ENCODE data around the gene CDH5. TPM values are rescaled to one million over a fixed set of nuclear protein-coding genes. Genes with fewer than 3 reads are reported as not detected.
"Not testable (repeated sequence)": the region's sequence is repeated elsewhere in the genome, so short reads cannot be mapped to it uniquely, and the experiment has no call there.

The CDH5 gene
- total RNA-seq, 4 donors from 2014 or later = 5.3 to 28.1 (median 11.4) TPM

GRCh38 chr16:66325717-66326376, 40.6 kb upstream of the CDH5 start:
- Histone ChIP-seq H3K27me3 (no peaks in the 10 kb centered on the region), H3K4me3 (no peak overlapping the region), H3K36me3 (no peaks in the 10 kb centered on the region), H3K9me3 (no peaks in the 10 kb centered on the region), H3K4me1 (peaks cover 0 to 14% (median 0%) of the 10 kb centered on the region in 4 donors), H3K27ac (no peak overlapping the region)
- no peak for DNase-seq
- TF ChIP-seq POLR2A (IDR thresholded peaks at IDR 0.05) = no peak
- TF ChIP-seq CTCF (IDR thresholded peaks at IDR 0.05) = no peak

- Histone ChIP-seq H3K4me1 (peaks cover 0 to 14% (median 0%) of the 10 kb centered on the region in 4 donors), H3K27me3 (no peaks in the 10 kb centered on the region), H3K36me3 (no peaks in the 10 kb centered on the region), H3K4me3 (no peak overlapping the region), H3K9me3 (no peaks in the 10 kb centered on the region), H3K27ac (no peak overlapping the region)
- TF ChIP-seq POLR2A (IDR thresholded peaks at IDR 0.05) = no peak
- no peak for TF ChIP-seq CTCF (IDR thresholded peaks at IDR 0.05)
- DNase-seq = no peak
Measured at GRCh38 chr16:66326991-66327513, 39.4 kb upstream of the CDH5 start.

GRCh38 chr16:66328282-66328681, 38.2 kb upstream of the CDH5 start:
- Histone ChIP-seq H3K27me3 (no peaks in the 10 kb centered on the region), H3K4me3 (no peak overlapping the region), H3K27ac (no peak overlapping the region), H3K4me1 (peaks cover 0 to 14% (median 0%) of the 10 kb centered on the region in 4 donors), H3K9me3 (no peaks in the 10 kb centered on the region), H3K36me3 (no peaks in the 10 kb centered on the region)
- TF ChIP-seq POLR2A (IDR thresholded peaks at IDR 0.05) = no peak
- no peak for TF ChIP-seq CTCF (IDR thresholded peaks at IDR 0.05)
- DNase-seq = no peak

GRCh38 chr16:66331464-66331863, 35.0 kb upstream of the CDH5 start:
- not testable (repeated sequence) for H3K9me3 ChIP-seq, DNase-seq, H3K27me3 ChIP-seq, H3K36me3 ChIP-seq, H3K4me3 ChIP-seq, H3K27ac ChIP-seq
- peaks cover 0 to 15% (median 0%) of the 10 kb centered on the region in 4 donors for H3K4me1 ChIP-seq

GRCh38 chr16:66332634-66333610, 33.6 kb upstream of the CDH5 start:
- Histone ChIP-seq H3K36me3 (no peaks in the 10 kb centered on the region), H3K4me1 (peaks cover 0 to 9% (median 0%) of the 10 kb centered on the region in 4 donors), H3K4me3 (no peak overlapping the region), H3K9me3 (no peaks in the 10 kb centered on the region), H3K27ac (no peak overlapping the region), H3K27me3 (no peaks in the 10 kb centered on the region)
- no peak for DNase-seq
- TF ChIP-seq CTCF (IDR thresholded peaks at IDR 0.05) = no peak
- no peak for TF ChIP-seq POLR2A (IDR thresholded peaks at IDR 0.05)

All from Peyer's patch (tissue), 4 donors.